NCI-H1417 treated with DMSO at 0.1 percent for 48 hours (cell line): Measurements from ENCODE around the gene ADARB2.
"Not testable (repeated sequence)": the region's sequence is repeated elsewhere in the genome, so short reads cannot be mapped to it uniquely, and the experiment has no call there.

ENCODE experiments used
- DNase-seq: peaks from one replicate; lab custom pipeline; 2025; lab: John Stamatoyannopoulos, UW

Gene ADARB2

DNA sequence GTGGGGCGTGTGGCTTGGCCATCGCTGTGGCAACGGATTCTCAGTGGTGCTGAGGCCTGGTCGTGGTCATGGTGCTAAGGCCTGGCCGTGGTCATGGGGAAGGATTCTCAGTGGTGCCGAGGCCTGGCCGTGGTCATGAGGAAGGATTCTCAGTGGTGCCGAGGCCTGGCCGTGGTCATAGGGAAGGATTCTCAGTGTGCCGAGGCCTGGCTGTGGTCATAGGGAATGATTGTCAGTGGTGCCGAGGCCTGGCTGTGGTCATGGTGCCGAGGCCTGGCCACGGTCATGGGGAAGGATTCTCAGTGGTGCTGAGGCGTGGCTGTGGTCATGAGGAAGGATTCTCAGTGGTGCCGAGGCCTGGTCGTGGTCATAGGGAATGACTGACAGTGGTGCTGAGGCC lies 327.9 kb downstream of the ADARB2 start:
- DNase-seq, result no peak

DNA sequence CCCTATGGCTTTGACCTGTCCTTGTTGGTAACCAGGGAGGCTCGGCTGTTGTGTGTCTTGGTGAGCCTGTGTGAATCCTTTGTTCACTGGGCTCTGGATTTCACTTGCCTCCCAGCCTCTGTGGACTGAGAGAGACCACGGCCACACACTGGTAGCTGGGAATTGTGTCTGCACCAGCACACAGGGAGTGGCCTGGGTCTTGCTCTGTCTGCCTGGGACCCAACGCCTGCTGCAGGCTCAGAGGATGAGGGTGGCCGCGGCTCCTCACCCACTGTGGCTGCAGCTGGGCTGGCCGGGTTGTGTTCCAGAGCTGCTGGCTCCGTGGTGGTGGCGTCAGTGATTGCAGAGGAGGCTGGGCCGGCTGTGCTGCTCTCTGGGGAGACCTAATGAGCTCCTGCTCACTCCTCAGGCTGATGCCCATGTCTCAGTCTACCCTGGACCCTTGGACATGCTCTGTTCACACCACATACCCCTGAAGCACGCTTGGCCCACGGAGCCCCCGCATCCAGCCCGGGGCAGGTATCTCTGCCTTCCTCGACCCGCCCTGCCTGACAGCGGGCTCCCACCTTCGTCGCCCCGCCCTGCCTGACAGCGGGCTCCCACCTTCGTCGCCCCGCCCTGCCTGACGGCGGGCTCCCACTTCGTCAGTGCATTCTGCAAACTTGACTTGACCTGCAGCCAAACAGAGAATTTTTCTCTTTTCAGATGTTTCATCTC lies 328.5 kb downstream of the ADARB2 start:
- no peak for DNase-seq

DNA sequence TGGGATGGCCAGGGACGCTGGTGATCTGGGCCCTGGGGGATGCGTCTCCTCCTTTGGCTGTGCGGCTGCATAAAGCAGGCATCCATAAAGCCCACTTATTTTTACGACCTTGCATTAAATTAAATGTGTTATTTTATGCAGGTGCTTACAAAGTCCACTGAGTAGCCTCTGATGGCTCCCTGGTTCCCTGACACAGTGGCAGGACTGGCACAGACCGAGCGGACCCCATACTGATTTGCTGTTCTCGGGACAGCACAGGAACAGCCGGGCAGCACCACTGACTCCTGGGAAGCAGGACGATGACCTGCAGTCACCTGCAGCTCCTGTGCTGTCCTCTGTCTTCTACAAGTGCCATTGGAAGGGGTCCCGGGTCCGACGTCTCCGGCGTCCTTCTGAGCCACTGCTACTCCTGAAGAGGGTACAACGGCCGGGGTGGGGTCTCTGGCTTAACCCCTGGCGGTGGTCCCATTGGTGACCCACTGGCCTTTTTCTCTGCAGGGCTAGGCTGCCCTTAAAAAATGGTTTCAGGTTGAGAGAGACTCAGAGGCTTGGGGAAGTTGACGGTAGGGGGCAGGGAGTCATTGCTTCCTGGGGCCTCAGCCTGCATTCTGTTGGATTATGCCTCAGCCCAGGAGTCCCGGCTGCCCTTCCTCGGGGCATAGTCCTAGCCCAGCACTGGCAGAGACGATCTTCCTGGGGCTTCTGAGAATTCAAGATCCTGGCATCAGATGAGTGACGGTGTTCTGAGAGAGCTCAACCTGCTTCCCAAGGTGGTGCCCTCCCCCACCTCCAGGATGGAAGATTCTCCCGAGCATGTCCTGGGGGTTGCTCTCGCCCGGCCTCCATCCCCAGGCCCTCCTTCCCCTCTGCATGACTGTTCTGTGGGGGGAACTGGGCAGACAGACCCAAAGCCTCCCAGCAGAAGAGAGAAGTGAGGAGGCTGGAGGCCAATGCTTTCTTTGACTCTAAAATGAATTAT lies 330.1 kb downstream of the ADARB2 start:
- no peak for DNase-seq

DNA sequence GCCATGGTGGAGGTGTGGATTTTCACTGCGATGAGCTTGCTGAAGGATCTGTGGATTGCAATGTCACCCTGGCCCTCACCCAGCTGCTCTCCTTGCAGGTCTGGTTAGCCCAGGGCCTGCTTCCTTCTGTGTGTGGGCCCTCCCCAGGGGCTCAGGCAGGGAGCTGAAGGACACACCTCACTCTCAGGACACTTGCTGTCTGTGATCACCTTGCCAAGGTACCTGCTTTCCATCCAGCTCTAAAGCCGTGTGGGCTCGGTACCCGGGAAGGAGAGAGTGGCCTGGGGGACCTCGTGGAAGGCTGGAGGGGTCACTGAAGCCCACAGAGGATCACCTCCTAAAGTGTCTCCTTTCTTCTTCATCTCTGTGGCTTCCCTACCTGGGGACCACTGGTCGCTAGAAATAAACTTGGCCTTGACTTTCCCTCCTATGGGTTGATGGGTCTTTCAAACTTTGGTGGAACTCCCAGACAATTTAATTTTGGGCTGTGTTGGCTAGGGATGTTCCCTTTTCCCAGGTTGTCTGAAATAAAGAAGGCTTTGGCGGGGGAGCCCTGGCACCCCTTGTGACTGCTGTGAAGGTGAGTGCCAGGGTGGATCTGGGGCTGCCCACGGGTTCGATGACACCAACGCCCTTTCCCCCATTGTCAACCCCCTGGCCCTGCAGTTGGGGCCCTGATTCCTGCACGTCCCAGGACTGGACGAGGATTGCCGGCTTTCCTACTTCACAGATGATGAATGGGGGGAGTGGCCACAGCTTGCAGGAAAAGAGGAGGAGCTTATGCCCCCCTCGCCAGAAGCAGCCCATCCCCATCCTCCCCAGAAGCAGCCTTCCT lies 331.0 kb downstream of the ADARB2 start:
- no peak for DNase-seq

DNA sequence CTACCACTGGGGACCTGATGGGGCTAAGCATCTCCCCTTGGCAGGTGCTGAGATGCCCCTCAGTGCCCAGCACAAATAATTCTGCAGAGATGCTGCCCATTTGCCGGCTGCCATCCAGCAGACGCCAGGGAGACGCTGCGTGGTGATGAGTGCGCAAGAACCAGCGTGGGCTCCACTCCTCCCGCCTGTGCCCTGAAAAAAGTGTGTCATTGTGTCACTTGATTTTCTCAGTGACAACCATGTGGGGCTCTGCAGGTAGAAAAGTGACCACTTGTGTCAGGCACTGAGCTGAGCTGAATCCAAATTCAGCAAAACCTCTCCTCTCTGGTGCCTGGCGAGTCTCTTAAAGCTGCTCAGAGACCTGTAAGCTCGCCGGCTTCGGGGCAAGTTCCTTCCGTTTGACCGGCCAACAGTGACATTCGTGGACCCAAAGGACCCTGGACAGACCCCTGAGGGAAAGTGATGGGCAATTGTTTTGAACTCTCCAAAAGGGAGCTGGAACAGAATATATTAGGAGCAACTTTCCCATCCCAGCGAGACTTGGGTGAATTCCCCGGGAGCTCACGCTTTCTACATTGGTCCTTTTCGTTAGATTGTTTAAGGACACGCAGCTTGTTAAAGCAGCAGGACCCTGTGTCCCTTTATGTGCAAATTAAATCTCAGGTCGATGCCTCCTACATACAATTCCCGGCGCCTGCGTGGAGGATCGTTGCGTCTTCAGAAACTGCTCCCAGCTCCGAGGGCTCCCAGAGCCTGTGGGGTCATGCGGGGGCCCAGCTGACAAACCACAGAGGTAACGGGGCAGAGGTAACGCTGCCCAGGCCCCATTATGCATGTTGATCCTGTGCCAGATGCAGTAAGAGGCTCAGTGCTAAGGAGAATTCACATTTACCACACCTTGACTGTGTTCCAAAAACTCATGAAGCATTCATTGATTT lies 332.7 kb downstream of the ADARB2 start:
- no peak for DNase-seq

DNA sequence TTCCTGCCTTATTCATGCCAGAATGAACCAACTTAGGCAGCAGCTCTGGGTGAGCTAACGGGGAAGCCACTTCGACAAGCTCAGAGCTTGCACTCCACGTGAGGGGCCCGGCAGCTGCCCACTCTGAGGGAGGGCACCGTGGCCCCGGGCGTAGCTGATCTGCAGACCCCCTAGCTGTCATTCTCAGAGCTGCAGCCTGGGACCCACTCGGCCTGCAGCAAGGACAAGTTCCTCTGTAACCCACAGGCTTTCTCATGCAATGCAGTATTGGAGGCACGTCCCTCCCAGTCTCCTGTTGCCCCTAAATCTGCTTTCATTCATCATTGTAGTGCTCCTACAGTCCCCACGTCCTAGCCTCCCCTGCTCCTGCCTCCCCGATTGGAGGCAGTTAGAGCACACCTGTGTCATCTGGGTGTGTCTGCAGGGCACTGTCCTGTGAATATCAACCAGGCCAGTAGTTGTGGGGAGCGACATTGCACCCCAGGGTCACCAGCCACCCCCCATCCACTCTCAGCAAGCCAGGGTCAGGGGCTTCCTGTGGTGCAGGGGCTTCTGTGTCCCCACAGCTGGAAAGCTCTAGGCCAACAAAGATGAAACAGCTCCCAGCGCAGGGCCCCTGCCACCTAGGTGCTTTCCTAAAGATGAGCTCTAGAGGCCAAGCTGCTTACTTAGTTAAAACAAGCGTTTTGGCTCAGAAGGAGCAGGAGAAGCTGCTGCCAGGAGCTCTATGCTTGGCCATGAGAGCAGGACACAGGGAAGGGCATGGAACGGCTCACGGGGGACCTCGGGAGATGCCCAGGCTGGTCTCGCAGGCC lies 333.6 kb downstream of the ADARB2 start:
- no peak for DNase-seq

DNA sequence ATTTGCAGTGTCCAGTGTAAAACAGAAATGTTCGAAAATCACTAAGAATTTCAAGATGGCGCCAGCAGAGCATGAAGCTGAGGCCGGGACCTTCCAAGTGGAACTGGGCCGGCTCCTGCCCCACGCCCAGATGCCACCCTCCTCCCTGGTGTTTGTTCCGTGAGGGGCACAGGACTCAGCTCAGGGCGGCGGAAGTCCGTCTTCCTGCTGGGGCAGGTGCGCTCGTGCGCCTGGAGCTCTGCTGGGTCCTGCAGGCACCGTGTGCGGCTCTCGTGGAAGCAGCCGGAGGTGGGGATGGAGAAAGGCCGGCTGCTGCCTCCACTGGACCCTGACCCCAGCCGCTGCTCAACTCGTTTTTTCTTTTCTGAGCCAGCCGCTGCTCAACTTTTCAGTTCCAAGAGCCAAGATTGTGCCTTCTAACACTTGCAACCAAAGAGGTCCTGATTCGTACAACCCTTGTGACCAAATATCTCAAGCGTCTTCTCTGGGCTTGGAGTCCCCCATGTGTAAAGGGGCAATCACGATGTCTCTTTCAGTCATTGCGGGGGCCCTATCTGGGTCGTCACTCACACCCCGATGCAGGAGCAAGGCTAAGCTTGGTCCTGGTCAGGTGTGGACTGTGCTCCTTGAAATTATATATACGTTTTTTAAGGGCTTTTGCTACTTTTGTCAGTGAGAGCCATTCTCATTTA lies 334.4 kb downstream of the ADARB2 start:
- no peak for DNase-seq

DNA sequence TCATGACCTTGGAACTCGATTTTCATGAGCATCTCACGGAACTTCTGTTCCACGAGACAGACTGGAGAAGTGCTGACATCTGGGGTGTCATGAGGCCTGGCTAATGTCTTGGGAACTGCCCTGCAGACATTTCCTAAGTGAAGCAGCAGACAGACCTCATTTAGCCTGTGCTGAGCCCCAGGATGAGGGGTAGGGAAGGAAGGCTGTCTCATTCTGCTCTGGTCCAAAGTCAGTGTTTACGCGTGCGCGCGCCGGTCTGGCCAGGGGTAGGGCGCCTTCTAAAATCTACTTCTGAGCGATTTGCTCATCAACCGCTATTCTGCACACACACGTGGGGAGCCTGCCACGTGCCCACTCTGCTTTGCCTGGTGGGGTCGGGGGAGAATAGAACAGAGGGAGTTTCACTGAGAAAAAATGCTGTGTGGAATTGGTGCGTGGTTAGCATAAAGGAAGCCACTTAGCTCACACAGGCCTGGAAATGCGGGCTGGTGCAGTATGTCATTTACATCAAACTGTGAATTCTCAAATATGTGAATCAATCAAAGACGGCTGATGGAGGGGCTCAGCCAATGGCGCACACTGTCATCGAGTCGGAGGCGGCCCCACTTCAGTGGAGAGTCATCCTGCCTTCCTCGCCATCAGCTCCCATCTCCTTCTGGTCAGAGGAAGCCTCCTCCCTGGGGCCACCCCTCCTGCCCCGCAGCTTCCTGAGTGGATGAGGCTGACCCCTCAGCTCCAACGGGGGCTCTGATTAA lies 335.1 kb downstream of the ADARB2 start:
- DNase-seq, result no peak

DNA sequence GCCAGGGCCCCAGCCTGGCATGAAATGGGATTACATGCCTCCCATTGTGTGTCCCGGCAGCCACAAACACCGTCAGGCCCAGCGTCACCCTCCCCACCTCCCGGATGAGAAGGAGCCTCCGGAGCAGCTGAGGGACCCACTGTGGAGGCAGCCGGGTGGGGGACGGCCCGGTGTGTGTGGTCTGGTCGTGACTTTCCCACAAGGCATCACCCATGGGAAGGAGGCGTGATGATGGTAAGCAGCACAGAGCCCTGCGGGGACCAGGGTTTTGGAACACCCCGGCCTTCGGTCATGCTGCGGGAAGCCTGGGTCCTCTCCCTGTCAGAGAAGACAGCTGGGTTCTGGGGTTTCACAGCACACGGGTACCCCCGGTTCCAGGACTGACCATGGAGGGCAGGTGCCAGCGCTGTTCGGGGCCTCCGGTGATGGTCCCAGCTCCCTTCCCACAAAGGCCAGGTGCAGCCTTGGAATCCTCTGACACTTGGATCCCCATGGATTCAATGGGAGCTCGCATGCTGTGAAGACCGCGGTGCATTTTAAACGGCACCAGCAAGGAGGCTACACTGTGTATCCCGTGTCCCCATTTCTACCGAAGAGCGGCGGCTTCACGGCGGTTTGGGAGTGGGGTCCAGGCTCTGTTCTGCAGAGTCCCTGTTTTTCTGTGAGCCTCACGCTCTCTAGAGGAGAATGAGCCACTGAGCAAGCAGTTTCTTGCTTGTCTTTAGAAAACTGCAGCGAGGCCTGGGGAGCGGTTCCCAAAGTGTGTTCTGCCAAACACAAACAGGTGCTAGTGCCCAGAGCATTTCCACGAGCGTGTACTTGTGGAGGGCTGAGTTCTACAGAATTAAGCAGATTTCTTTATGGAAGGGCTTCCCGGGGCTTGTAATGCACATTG lies 336.0 kb downstream of the ADARB2 start:
- DNase-seq, result no peak

DNA sequence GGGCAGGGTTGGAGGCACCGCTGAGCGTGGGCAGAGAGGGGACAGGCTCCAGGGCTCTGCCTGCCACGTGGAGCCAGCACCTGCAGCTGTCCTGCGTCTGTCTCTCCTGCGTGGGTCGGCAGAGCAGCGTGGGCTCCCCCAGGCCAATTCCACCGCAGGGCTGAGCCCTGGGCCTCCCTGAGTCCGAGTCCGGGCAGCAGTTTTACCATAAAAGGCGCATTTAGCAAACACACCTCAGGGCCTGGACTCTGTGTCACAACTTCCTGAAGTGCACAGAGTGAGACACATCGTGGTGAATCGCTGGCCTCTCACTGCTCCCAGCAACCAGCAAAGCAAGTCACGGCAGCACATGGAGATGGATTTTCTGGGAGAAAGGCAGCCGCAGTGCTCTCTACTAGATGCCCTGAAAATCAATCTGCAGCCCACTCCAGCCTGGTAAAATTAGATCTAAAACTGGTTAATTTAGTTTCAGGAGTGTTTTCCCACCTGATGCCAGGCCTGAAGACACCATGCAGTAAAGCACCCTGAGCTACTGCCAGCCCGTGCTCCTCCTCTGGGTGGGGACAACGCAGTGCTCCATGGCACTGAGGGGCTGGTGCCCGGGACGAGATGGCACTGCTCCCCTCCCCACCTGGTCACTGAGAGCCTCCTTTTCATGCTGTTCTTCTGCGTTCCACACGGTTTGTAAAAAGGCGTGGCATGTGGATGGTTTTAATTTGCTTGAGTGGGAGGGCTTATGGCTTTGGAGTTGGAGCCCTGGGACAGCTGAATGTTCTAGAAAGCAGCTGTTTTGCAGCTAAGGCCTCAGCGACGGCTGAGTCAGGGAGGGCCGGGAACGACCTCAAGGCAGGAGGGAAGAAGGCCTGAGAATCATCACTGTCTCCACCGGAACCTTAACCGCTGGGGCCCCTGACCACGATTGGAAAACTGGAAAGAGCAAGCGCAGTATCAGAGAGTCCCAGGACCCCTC lies 336.9 kb downstream of the ADARB2 start:
- DNase-seq, result no peak

DNA sequence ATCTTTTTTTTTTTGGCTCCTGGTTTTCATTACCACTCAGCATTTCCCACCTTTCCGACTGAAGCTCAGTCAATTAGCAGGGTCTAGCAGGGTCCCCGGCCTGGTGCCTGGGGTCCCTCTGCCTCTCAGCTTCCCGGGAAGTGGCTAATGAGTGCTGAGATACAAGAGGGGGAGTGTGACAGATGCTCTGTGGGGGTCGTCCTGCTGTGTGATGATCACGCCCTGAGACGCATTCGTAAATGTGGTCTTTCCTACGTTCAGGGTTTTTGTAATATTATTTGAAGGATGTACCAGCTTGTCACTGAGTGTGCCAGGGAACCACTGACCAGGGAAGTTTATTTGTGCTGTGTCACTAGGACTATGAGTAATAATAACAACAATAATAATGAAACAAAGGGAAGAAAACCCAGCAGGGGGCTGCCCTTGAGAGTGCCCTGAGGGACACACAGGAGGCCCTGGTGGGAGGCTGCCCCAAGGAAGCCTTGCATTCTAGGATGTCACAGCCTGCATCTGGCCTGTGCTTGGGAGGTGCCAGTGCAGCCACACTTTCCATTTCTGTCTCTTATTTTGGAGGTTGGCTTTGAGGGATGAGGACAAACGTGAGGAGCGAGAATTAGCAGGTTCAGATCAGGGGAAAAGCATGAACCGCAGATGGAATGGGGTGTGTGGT lies 337.8 kb downstream of the ADARB2 start:
- no peak for DNase-seq

DNA sequence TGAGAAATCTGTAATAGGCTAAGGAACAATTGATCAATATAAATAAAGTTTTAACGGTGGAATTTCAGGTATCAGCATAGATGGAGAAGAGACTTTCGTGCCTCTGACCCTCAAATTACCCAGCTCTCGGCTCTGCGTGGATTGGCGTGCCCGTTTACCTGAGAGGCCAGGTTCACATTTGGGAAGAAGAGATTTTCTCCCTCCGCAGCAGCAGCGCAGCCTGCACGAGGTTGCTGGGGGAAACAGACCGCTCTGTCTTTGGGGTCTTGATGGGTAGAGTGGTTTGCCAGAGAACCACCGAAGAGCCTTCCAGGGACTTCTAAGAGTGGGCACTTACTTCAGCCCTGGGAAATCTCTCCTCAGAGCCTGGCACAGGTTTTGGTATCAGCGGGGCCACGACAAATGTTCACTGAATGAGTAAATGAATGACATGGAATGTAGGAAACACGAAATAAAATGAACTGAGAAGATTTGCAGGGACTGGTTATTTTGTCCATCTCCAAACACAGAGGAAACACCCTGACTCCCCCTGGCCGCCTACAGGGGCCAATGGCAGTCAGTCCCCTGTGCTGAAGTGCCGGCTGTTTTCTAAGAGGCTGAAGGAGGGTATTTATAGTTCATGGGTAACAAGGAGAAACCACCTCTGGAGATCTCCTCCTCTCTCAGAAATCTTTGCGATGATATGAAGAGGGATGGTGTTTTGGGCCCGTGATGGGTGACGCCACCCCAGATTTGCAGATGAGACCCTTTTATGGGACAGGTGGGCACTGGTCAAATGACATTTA lies 338.5 kb downstream of the ADARB2 start:
- DNase-seq, result no peak

DNA sequence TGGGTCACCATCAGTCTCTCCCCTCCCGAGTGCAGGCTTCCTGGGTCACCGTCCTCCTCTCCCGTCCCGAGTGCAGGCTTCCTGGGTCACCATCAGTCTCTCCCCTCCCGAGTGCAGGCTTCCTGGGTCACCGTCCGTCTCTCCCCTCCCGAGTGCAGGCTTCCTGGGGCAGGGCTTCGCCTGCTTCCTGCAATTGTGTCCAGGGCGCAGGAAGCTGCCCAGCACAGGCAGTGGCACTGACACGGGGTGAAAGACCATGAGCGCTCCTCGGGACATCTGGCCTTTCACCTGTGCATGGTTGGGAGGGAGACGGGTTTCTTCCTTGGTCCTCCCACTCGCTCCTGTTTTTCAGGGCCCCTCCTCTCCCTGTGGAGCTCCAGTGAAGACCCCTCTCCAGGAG lies 339.2 kb downstream of the ADARB2 start:
- not testable (repeated sequence) for DNase-seq

DNA sequence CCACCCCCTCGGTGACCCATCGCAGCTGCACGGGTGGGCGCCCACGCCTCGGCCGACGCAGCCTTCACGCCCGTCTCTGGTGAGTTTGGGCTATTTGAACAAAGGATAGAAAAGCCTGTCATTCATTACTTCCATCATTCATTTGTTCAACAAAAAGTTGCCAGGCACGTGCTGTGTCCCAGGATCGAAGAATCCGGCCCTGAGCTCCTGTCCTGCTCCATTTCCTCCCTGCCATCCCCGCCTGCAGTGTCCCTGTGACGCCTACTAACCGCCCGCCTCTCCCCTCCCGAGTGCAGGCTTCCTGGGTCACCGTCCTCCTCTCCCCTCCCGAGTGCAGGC lies 341.1 kb downstream of the ADARB2 start:
- no peak for DNase-seq

DNA sequence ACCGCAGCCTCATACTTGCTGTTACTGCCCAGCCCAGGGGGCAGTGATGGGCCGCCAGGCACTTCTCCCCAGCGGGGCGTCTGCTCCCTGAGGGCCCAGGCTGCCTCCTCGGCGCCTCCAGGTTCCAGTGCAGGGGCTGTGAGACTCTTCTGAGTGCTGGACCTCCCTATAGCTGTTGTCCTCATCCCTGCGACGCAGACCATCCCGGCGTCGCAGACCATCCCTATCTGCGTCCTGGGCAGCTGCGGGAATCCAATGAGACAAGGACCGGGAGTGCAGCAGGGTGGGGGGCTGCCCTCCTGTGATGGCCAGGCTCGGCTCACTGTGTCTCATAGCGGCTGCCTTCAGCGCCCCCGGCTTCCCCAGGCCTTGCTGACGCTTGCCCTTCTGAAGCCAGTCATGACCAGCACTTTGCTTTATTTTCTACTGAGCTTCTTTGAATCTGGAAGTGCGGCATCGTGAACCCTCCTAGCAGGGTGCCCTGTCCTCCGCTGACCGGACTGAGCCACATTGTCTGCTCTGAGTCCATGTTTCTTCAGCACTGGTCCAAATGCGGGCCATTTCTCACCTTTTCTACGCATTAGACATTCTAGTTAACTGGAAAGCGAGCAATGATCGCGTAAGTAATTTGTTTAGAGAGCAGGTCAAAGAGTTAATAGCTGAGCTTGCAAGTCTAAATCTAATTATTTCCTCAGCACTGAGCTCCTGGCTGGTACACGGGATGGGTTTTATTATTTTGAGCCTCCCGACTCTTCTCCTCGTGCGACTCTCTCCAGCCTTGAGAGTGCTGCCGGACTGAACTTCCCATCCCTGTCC lies 341.6 kb downstream of the ADARB2 start:
- no peak for DNase-seq
